ENCODE data around the gene MPP4.

MPP4 gene

DNA sequence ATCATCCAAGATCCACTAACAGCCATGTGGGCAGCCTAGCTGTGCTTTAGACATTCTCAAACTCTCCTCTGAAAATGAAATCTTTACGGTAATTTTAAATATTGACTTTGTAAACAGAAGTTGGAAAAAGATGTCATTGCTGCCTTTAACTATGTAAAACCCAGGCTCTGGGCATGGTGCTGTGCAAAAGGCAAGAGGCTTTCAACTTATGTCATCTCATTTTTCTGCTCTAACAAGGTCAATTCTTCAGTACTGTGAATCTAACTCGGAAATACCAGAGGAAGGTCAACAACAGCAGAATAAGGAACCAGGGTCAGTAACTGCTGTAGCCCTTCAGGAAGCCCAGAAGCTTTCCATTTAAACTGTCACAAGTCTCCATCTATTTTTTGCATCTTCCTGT lies 37.0 kb upstream of the MPP4 start:
- TF ChIP-seq, protein P1, sequence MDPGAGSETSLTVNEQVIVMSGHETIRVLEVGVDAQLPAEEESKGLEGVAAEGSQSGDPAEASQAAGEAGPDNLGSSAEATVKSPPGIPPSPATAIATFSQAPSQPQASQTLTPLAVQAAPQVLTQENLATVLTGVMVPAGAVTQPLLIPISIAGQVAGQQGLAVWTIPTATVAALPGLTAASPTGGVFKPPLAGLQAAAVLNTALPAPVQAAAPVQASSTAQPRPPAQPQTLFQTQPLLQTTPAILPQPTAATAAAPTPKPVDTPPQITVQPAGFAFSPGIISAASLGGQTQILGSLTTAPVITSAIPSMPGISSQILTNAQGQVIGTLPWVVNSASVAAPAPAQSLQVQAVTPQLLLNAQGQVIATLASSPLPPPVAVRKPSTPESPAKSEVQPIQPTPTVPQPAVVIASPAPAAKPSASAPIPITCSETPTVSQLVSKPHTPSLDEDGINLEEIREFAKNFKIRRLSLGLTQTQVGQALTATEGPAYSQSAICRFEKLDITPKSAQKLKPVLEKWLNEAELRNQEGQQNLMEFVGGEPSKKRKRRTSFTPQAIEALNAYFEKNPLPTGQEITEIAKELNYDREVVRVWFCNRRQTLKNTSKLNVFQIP (CRISPR knock-in tag; IDR thresholded peaks at IDR 0.05; ENCODE audit: borderline replicate concordance, low read depth) = no peak
- no peak for TF ChIP-seq TCF4 (CRISPR knock-in tag; IDR thresholded peaks at IDR 0.05; ENCODE audit: borderline replicate concordance)
- no peak for TF ChIP-seq ZNF565 (CRISPR knock-in tag; conservative IDR thresholded peaks at IDR 0.05; ENCODE audit: low read depth)
- TF ChIP-seq, protein P2, sequence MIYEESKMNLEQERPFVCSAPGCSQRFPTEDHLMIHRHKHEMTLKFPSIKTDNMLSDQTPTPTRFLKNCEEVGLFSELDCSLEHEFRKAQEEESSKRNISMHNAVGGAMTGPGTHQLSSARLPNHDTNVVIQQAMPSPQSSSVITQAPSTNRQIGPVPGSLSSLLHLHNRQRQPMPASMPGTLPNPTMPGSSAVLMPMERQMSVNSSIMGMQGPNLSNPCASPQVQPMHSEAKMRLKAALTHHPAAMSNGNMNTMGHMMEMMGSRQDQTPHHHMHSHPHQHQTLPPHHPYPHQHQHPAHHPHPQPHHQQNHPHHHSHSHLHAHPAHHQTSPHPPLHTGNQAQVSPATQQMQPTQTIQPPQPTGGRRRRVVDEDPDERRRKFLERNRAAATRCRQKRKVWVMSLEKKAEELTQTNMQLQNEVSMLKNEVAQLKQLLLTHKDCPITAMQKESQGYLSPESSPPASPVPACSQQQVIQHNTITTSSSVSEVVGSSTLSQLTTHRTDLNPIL (CRISPR knock-in tag; IDR thresholded peaks at IDR 0.05; ENCODE audit: low read depth) = no peak
- no peak for TF ChIP-seq BACH2 (CRISPR knock-in tag; IDR thresholded peaks at IDR 0.05; ENCODE audit: borderline replicate concordance)
- no peak for TF ChIP-seq ZFP3 (CRISPR knock-in tag; IDR thresholded peaks at IDR 0.05)
- TF ChIP-seq, protein P3, sequence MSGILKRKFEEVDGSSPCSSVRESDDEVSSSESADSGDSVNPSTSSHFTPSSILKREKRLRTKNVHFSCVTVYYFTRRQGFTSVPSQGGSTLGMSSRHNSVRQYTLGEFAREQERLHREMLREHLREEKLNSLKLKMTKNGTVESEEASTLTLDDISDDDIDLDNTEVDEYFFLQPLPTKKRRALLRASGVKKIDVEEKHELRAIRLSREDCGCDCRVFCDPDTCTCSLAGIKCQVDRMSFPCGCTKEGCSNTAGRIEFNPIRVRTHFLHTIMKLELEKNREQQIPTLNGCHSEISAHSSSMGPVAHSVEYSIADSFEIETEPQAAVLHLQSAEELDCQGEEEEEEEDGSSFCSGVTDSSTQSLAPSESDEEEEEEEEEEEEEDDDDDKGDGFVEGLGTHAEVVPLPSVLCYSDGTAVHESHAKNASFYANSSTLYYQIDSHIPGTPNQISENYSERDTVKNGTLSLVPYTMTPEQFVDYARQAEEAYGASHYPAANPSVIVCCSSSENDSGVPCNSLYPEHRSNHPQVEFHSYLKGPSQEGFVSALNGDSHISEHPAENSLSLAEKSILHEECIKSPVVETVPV (CRISPR knock-in tag; IDR thresholded peaks at IDR 0.05) = no peak
- TF ChIP-seq OSR1 (CRISPR knock-in tag; IDR thresholded peaks at IDR 0.05) = no peak
- no peak for TF ChIP-seq TOX (CRISPR knock-in tag; IDR thresholded peaks at IDR 0.05; ENCODE audit: borderline replicate concordance)
- TF ChIP-seq ZNF8 (CRISPR knock-in tag; IDR thresholded peaks at IDR 0.05) = no peak
- TF ChIP-seq, protein P4, sequence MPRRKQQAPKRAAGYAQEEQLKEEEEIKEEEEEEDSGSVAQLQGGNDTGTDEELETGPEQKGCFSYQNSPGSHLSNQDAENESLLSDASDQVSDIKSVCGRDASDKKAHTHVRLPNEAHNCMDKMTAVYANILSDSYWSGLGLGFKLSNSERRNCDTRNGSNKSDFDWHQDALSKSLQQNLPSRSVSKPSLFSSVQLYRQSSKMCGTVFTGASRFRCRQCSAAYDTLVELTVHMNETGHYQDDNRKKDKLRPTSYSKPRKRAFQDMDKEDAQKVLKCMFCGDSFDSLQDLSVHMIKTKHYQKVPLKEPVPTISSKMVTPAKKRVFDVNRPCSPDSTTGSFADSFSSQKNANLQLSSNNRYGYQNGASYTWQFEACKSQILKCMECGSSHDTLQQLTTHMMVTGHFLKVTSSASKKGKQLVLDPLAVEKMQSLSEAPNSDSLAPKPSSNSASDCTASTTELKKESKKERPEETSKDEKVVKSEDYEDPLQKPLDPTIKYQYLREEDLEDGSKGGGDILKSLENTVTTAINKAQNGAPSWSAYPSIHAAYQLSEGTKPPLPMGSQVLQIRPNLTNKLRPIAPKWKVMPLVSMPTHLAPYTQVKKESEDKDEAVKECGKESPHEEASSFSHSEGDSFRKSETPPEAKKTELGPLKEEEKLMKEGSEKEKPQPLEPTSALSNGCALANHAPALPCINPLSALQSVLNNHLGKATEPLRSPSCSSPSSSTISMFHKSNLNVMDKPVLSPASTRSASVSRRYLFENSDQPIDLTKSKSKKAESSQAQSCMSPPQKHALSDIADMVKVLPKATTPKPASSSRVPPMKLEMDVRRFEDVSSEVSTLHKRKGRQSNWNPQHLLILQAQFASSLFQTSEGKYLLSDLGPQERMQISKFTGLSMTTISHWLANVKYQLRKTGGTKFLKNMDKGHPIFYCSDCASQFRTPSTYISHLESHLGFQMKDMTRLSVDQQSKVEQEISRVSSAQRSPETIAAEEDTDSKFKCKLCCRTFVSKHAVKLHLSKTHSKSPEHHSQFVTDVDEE (CRISPR knock-in tag; IDR thresholded peaks at IDR 0.05) = no peak
- TF ChIP-seq SNAI2 (CRISPR knock-in tag; IDR thresholded peaks at IDR 0.05) = no peak
- no peak for TF ChIP-seq CSDC2 (CRISPR knock-in tag; IDR thresholded peaks at IDR 0.05)
- ATAC-seq = no peak

DNA sequence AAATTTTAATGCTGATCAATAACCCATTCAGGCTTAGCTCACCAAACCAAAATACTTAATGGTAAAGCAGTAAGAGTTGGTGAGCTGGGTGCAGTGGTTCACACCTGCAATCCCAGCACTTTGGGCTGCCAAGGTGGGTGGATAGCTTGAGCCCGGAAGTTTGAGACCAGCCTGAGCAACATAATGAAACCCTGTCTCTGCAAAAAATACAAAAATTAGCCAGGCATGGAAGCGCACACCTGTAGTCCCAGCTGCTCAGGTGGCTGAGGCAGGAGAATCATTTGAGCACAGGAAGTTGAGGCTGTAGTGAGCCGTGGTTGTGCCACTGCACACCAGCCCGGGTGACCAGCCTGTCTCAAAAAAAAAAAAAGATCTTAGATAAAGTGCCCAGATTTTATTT lies 35.7 kb upstream of the MPP4 start:
- no peak for ATAC-seq
- no peak for TF ChIP-seq BACH2 (CRISPR knock-in tag; IDR thresholded peaks at IDR 0.05; ENCODE audit: borderline replicate concordance)
- TF ChIP-seq TCF4 (CRISPR knock-in tag; IDR thresholded peaks at IDR 0.05; ENCODE audit: borderline replicate concordance) = no peak

DNA sequence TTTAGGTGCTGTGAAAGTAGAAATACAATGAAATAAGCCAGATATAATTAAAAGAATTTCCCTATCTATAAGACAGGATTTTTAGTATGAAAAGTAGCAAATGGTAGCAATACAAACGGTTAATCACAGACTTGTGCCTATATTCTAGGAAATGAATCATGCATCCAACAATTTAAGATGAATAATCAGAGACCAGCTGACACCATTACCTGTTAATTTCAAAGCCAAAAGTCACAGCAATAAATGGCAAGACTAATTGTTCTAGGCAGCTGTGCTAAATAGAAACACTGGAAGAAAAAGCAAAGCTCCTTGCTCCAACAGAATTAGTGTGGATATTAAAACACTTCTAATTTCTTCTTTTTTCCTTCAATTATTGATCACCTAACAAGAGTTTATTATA lies 35.1 kb upstream of the MPP4 start:
- TF ChIP-seq ZNF565 (CRISPR knock-in tag; conservative IDR thresholded peaks at IDR 0.05; ENCODE audit: low read depth) (no peak), GLIS3 (CRISPR knock-in tag; IDR thresholded peaks at IDR 0.05) (no peak), ZNF8 (CRISPR knock-in tag; IDR thresholded peaks at IDR 0.05) (no peak), SNAI2 (CRISPR knock-in tag; IDR thresholded peaks at IDR 0.05) (no peak), ARNTL (CRISPR knock-in tag; IDR thresholded peaks at IDR 0.05; ENCODE audit: borderline replicate concordance, low read depth) (no peak), TCF4 (CRISPR knock-in tag; IDR thresholded peaks at IDR 0.05; ENCODE audit: borderline replicate concordance) (no peak), TOX (CRISPR knock-in tag; IDR thresholded peaks at IDR 0.05; ENCODE audit: borderline replicate concordance) (no peak), ZFP30 (CRISPR knock-in tag; IDR thresholded peaks at IDR 0.05) (no peak), ESRRG (CRISPR knock-in tag; IDR thresholded peaks at IDR 0.05) (no peak), PPARA (CRISPR knock-in tag; IDR thresholded peaks at IDR 0.05; ENCODE audit: borderline replicate concordance) (no peak), OSR1 (CRISPR knock-in tag; IDR thresholded peaks at IDR 0.05) (no peak)
- TF ChIP-seq, protein P5, sequence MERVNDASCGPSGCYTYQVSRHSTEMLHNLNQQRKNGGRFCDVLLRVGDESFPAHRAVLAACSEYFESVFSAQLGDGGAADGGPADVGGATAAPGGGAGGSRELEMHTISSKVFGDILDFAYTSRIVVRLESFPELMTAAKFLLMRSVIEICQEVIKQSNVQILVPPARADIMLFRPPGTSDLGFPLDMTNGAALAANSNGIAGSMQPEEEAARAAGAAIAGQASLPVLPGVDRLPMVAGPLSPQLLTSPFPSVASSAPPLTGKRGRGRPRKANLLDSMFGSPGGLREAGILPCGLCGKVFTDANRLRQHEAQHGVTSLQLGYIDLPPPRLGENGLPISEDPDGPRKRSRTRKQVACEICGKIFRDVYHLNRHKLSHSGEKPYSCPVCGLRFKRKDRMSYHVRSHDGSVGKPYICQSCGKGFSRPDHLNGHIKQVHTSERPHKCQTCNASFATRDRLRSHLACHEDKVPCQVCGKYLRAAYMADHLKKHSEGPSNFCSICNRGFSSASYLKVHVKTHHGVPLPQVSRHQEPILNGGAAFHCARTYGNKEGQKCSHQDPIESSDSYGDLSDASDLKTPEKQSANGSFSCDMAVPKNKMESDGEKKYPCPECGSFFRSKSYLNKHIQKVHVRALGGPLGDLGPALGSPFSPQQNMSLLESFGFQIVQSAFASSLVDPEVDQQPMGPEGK (CRISPR knock-in tag; IDR thresholded peaks at IDR 0.05; ENCODE audit: borderline replicate concordance) = no peak
- TF ChIP-seq, protein P3 (CRISPR knock-in tag; IDR thresholded peaks at IDR 0.05) = no peak
- ATAC-seq = no peak

Data from SK-N-SH treated with all-trans-retinoic acid at 6 μM for 48 hours (cell line).